Type B pancreatic cell (in vitro differentiated cells): ENCODE results near the gene AQP6. TPM values are rescaled to one million over a fixed set of nuclear protein-coding genes. Genes with fewer than 3 reads are reported as not detected.
"Not testable (repeated sequence)": the region's sequence is repeated elsewhere in the genome, so short reads cannot be mapped to it uniquely, and the experiment has no call there.

Experiments used
- DNase-seq: peaks from one replicate; pipeline ENCODE4 v3.0.0; 2021; ENCODE audit warnings: mixed read lengths; ENCODE audit not compliant: unreplicated experiment; ENCODE audit errors: extremely low spot score
- H3K27ac Mint-ChIP-seq: 2 replicates; pipeline ENCODE4 v1.8.0; 2021; ENCODE audit warnings: mild to moderate bottlenecking, mixed read lengths
- H3K27me3 Mint-ChIP-seq: 2 replicates; pipeline ENCODE4 v1.8.0; 2021; ENCODE audit warnings: mixed read lengths
- H3K36me3 Mint-ChIP-seq: 2 replicates; pipeline ENCODE4 v1.8.0; 2021; ENCODE audit warnings: mixed read lengths
- H3K4me1 Mint-ChIP-seq: one replicate; pipeline ENCODE4 v1.8.0; 2021; ENCODE audit warnings: mixed read lengths; ENCODE audit not compliant: unreplicated experiment
- H3K4me3 Mint-ChIP-seq: 2 replicates; pipeline ENCODE4 v1.8.0; 2021; ENCODE audit warnings: mild to moderate bottlenecking, mixed read lengths
- H3K9me3 Mint-ChIP-seq: 2 replicates; pipeline ENCODE4 v1.8.0; 2021; ENCODE audit warnings: mixed read lengths
- CTCF ChIP-seq: fragments of 200-600 bp; sonication (generic); conservative IDR thresholded peaks from 2 replicates; pipeline ENCODE4 v1.5.0; 2021; ENCODE audit warnings: antibody characterized with exemption, mild to moderate bottlenecking
- total RNA-seq: library from RNA; stranded (reverse); gene quantifications from 2 replicates; pipeline ENCODE4 v1.2.1, GENCODE V29; 2021; ENCODE audit warnings: low replicate concordance

Gene AQP6
- total RNA-seq, 1 donor from 2014 or later, result 0.22 TPM

GRCh38 chr12:49982246-49983087 lies 9.7 kb downstream of the AQP6 start:
- Mint-ChIP-seq H3K4me1 (peaks cover 68% of the 10 kb centered on the region), H3K27ac (peak overlapping the region; percentile 13), H3K4me3 (no peak overlapping the region), H3K9me3 (no peaks in the 10 kb centered on the region), H3K27me3 (no peaks in the 10 kb centered on the region), H3K36me3 (peaks cover 3% of the 10 kb centered on the region)
- DNase-seq, result no peak
- no peak for TF ChIP-seq CTCF

DNA sequence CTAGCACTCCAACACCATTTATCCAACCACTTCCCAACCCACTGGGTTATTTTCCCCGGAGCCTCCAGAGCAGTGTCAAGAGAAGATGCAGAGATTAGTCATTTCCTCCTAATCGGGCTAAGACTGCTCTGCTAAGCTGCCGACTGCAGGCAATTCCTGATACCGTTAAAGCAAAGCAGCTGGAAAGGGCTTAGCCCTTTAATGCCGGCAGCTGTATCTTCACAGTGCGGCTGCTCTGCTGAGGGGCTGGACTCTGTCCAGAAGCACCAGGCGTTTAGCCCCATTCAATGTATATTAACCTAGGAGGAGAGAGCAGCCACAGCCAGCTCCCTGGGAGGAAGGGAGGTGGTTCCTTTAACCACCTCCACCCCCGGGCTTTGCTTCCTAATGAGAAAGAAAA lies 11.1 kb downstream of the AQP6 start:
- Mint-ChIP-seq H3K4me1 (peaks cover 58% of the 10 kb centered on the region), H3K4me3 (peak overlapping the region; percentile 5), H3K27ac (no peak overlapping the region), H3K9me3 (no peaks in the 10 kb centered on the region), H3K27me3 (no peaks in the 10 kb centered on the region), H3K36me3 (peaks cover 11% of the 10 kb centered on the region)
- DNase-seq, result no peak
- no peak for TF ChIP-seq CTCF

DNA sequence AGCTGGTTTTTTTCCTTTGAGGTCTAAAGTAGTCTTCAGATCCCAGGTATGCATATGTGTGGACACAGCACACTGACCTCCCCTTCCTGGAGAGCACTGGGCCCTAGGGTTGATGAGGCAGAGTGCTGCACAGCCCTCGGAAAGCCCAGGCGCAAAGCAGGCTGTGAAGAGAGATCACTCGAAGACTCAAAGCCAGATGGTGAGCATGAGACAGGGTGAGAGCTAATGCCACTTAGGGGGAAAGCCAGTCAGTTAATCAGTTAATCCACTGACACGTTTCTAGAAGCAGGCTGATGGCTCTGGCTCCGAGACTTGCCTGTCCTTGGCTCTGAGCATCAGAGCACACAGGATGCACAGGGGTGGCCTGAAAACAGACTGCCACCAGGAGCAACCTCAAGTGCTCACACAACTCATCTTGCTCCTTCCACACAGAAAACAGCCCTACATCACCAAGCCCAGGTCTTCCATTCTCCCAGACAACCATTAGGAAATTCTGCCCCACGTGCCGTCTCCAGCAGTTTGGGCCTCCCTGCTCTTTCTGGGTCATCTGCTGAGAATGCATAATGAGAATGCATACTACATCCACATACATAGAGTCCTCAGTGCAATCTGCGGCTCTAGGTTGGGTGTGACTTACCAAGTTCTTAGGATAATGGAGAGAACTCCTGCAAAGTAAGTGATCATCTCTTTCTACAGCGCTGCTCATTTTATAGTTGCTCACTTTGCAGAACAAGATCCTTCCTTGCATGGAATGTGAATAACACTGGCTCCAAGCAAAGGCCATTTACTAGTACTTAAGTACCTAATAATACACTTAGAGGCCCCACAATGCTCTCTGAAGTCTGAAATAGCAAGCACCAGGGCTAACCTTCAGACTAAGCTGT lies 12.0 kb downstream of the AQP6 start:
- no peaks in the 10 kb centered on the region for H3K9me3 Mint-ChIP-seq
- peaks cover 13% of the 10 kb centered on the region for H3K36me3 Mint-ChIP-seq
- no peak overlapping the region for H3K27ac Mint-ChIP-seq
- H3K27me3 Mint-ChIP-seq, result no peaks in the 10 kb centered on the region
- no peak for DNase-seq
- peaks cover 50% of the 10 kb centered on the region for H3K4me1 Mint-ChIP-seq
- no peak for TF ChIP-seq CTCF
- no peak overlapping the region for H3K4me3 Mint-ChIP-seq

DNA sequence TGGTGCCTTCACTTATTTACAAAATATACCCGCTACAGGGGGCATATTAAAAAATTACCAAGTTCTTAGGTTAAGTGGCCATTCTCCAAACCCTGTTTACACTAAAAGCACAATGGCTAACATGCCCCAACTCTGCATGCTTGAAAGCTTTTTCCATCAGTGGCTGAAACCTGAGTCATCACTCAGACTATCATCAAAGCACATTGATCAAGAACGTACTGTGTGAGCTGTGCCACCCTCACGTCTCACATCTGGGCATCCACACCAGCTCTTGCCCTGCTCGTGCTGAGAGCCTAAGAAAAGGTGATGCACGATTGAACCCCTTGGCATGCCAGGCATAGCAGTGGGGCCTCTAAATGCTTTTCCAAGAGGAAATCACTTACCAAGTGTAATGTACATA lies 13.2 kb downstream of the AQP6 start:
- H3K27me3 Mint-ChIP-seq, result no peaks in the 10 kb centered on the region
- H3K4me3 Mint-ChIP-seq, result no peak overlapping the region
- peaks cover 22% of the 10 kb centered on the region for H3K36me3 Mint-ChIP-seq
- no peak for TF ChIP-seq CTCF
- H3K27ac Mint-ChIP-seq, result no peak overlapping the region
- H3K4me1 Mint-ChIP-seq, result peaks cover 39% of the 10 kb centered on the region
- no peaks in the 10 kb centered on the region for H3K9me3 Mint-ChIP-seq
- DNase-seq, result no peak

GRCh38 chr12:49986476-49986875 lies 13.7 kb downstream of the AQP6 start:
- not testable (repeated sequence) for DNase-seq, H3K27ac Mint-ChIP-seq

More at GRCh38 chr12:49986476-49986875, 13.7 kb downstream of the AQP6 start:
- H3K9me3 Mint-ChIP-seq, H3K4me3 Mint-ChIP-seq, H3K27me3 Mint-ChIP-seq: not testable (repeated sequence)
- Mint-ChIP-seq H3K4me1 (peaks cover 35% of the 10 kb centered on the region), H3K36me3 (peaks cover 22% of the 10 kb centered on the region)
